ENCODE results near the gene TRIL.

The TRIL gene

GRCh38 chr7:28984631-28985030 is 26.5 kb upstream of the TRIL start:
- no peak for TF ChIP-seq CTCF (conservative IDR thresholded peaks at IDR 0.05; ENCODE audit: low read depth, low read length)
- DNase-seq (ENCODE audit: low read depth): peak; percentile 43
- no peak overlapping the region for H3K4me3 ChIP-seq (ENCODE audit: low read length)

DNA sequence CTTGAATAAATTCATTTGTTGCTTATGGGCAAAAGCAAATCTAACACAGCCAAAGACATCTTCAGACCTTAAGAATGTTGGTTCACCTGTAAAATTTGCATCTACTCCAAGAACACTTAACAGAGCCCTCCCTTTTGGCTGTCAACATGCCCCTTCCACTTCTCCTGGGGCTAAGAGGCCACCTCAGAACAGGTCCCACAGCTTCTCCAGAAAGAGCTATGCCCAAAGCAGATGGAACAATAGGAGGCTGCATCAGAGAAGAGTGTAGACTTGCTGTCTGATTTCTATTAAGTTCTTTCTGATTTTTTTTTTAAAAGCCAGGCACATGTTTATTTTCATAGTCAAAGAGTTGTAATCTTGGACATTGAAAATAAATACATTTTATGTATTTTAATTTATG is 26.1 kb upstream of the TRIL start:
- no peak for DNase-seq (ENCODE audit: low read depth)
- no peak overlapping the region for H3K4me3 ChIP-seq (ENCODE audit: low read length)
- TF ChIP-seq CTCF (conservative IDR thresholded peaks at IDR 0.05; ENCODE audit: low read depth, low read length): no peak

GRCh38 chr7:28983396-28984190 is 25.5 kb upstream of the TRIL start:
- no peak for DNase-seq (ENCODE audit: low read depth)
- no peak overlapping the region for H3K4me3 ChIP-seq (ENCODE audit: low read length)
- no peak for TF ChIP-seq CTCF (conservative IDR thresholded peaks at IDR 0.05; ENCODE audit: low read depth, low read length)

DNA sequence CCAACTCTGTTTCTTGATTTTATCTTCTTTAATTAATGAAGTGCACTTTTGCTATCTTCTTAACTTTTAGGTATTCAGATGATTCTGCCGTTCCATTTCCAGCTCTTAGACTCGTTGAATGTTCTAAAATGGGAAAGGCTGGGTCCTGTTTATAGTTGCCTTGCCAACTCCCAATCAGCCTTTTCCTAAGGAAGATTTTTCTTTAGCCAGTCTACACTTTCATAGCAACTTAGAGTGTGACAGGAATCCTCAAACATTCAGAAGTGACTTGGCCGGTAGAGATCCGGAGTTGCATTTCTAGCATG is 23.0 kb upstream of the TRIL start:
- H3K4me3 ChIP-seq (ENCODE audit: low read length): no peak overlapping the region
- TF ChIP-seq CTCF (conservative IDR thresholded peaks at IDR 0.05; ENCODE audit: low read depth, low read length): no peak
- no peak for DNase-seq (ENCODE audit: low read depth)

GRCh38 chr7:28980451-28981160 is 22.5 kb upstream of the TRIL start:
- TF ChIP-seq CTCF (conservative IDR thresholded peaks at IDR 0.05; ENCODE audit: low read depth, low read length): no peak
- no peak for DNase-seq (ENCODE audit: low read depth)
- H3K4me3 ChIP-seq (ENCODE audit: low read length): no peak overlapping the region

GRCh38 chr7:28979776-28980175 is 21.6 kb upstream of the TRIL start:
- no peak for TF ChIP-seq CTCF (conservative IDR thresholded peaks at IDR 0.05; ENCODE audit: low read depth, low read length)
- no peak for DNase-seq (ENCODE audit: low read depth)
- H3K4me3 ChIP-seq (ENCODE audit: low read length): no peak overlapping the region

- no peak for TF ChIP-seq CTCF (conservative IDR thresholded peaks at IDR 0.05; ENCODE audit: low read depth, low read length)
- DNase-seq (ENCODE audit: low read depth): no peak
- no peak overlapping the region for H3K4me3 ChIP-seq (ENCODE audit: low read length)
Observed at GRCh38 chr7:28977881-28978280, 19.8 kb upstream of the TRIL start.

All from retinal pigment epithelial cell (primary cell).